Breast epithelium (tissue), 4 donors: ENCODE data around the gene MYO1D. TPM values are rescaled to one million over a fixed set of nuclear protein-coding genes. Genes with fewer than 3 reads are reported as not detected.

ENCODE experiments used
- DNase-seq, 2 donors: peaks; one replicate each; pipeline ENCODE4 v3.0.0-alpha.2; 2019; ENCODE audit warnings: low spot score in 2 of 2
- H3K27ac ChIP-seq, 2 donors: fragments of 200-600 bp; sonication (generic) in 1 of 2; one replicate each; pipeline ENCODE4 v1.5.1; 2016 to 2019; ENCODE audit warnings: mild to moderate bottlenecking in 1 of 2
- H3K27me3 ChIP-seq, 2 donors: fragments of 200-600 bp; sonication (generic) in 1 of 2; one replicate each; pipeline versions ENCODE4 v1.5.1 to v1.6.0; 2017 to 2019; ENCODE audit warnings: control low read depth in 1 of 2, mild to moderate bottlenecking in 1 of 2
- H3K36me3 ChIP-seq: fragments of 200-600 bp; one replicate; pipeline ENCODE4 v1.5.1; 2019
- H3K4me1 ChIP-seq, 2 donors: fragments of 200-600 bp; sonication (generic); one replicate each; pipeline ENCODE4 v1.5.1; 2016 to 2019; ENCODE audit warnings: control low read depth in 1 of 2
- H3K4me3 ChIP-seq, 3 donors: fragments of 200-600 bp; sonication (generic); 1 replicate in 2 of 3; 2 replicates in 1 of 3; pipeline ENCODE4 v1.5.1; 2016 to 2019; ENCODE audit warnings: mild to moderate bottlenecking in 3 of 3, moderate library complexity in 2 of 3
- H3K9me3 ChIP-seq, 2 donors: fragments of 200-600 bp; sonication (generic) in 1 of 2; one replicate each; pipeline ENCODE4 v1.5.1; 2016 to 2019; ENCODE audit warnings: control low read depth in 1 of 2
- POLR2A ChIP-seq: fragments of 450-650 bp; IDR thresholded peaks from one replicate; pipeline ENCODE4 v1.6.1; 2016; ENCODE audit warnings: antibody characterized with exemption, mild to moderate bottlenecking, moderate library complexity
- POLR2AphosphoS5 ChIP-seq, 3 donors: sonication (generic); formaldehyde crosslinking; IDR thresholded peaks; one replicate each; pipeline ENCODE4 v1.6.1; 2017; ENCODE audit warnings: antibody characterized with exemption in 3 of 3
- intact Hi-C: fragments of 100-400 bp; cut with DNase I; formaldehyde crosslinking; loops from one replicate; pipeline ENCODE4 v1.15.1; 2023; ENCODE audit warnings: low total_unique reads
- total RNA-seq, 3 donors: library from RNA; depleted of rRNA; stranded (reverse); fragments of >200 nt; gene quantifications; one replicate each; pipeline ENCODE4 v1.1.0, GENCODE V29; 2016
- TF ChIP-seq, protein P1 (sequence below), 3 donors: fragments of 450-650 bp; IDR thresholded peaks; one replicate each; pipeline ENCODE4 v1.5.1; 2016 to 2017; ENCODE audit warnings: antibody characterized with exemption in 3 of 3, mild to moderate bottlenecking in 3 of 3, moderate library complexity in 3 of 3

The MYO1D gene
- total RNA-seq, 3 donors from 2014 or later: 54.4 to 114 (median 76.7) TPM

DNA sequence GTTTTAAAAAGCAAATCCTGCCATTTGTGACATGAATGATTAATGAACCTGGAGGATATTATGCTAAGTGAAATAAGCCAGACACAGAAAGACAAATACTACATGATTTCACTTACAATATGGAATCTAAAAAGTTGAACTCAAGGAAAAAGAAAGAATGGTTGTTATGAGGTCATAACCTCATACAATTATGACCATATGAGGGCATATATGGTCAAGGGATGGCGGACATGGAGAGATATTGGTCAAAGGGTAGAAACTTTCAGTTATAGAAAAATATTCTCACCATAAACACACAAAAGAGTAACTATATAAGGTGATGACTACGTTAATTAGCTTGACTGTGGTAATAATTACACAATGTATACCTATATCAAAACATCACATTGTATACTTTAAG lies 56.5 kb downstream of the MYO1D start:
- intact Hi-C loops: no loop called here
- Histone ChIP-seq H3K27me3 (no peaks in the 10 kb centered on the region), H3K4me3 (no peak overlapping the region), H3K27ac (no peak overlapping the region), H3K4me1 (no peaks in the 10 kb centered on the region), H3K9me3 (no peaks in the 10 kb centered on the region), H3K36me3 (no peaks in the 10 kb centered on the region)
- no peak for DNase-seq
- no peak for TF ChIP-seq POLR2A

DNA sequence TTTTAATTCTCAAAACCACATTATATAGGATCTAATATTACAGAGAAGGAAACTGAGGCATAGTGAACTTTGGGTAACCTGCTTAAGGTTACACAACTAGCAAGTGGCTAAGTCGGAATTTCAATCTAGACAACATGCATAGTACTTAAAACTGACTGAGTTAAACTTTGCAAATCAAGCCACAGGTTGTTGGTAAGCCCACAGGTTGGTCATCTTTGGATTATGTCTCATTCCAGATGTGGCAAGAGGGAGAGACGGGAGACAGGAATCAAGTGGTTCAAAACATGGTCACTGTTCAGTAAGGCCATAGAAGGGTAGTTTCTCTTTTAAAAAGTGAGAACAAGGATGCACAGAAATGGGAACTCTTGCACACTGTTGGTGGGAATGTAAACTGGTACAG lies 57.1 kb downstream of the MYO1D start:
- DNase-seq: no peak
- Histone ChIP-seq H3K27me3 (no peaks in the 10 kb centered on the region), H3K9me3 (no peaks in the 10 kb centered on the region), H3K36me3 (no peaks in the 10 kb centered on the region), H3K4me1 (no peaks in the 10 kb centered on the region), H3K27ac (no peak overlapping the region), H3K4me3 (no peak overlapping the region)
- intact Hi-C loops: no loop called here
- TF ChIP-seq POLR2A: no peak
- no peak for TF ChIP-seq POLR2AphosphoS5 (IDR thresholded peaks at IDR 0.05)
- TF ChIP-seq, protein P1, sequence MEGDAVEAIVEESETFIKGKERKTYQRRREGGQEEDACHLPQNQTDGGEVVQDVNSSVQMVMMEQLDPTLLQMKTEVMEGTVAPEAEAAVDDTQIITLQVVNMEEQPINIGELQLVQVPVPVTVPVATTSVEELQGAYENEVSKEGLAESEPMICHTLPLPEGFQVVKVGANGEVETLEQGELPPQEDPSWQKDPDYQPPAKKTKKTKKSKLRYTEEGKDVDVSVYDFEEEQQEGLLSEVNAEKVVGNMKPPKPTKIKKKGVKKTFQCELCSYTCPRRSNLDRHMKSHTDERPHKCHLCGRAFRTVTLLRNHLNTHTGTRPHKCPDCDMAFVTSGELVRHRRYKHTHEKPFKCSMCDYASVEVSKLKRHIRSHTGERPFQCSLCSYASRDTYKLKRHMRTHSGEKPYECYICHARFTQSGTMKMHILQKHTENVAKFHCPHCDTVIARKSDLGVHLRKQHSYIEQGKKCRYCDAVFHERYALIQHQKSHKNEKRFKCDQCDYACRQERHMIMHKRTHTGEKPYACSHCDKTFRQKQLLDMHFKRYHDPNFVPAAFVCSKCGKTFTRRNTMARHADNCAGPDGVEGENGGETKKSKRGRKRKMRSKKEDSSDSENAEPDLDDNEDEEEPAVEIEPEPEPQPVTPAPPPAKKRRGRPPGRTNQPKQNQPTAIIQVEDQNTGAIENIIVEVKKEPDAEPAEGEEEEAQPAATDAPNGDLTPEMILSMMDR (IDR thresholded peaks at IDR 0.05): no peak

DNA sequence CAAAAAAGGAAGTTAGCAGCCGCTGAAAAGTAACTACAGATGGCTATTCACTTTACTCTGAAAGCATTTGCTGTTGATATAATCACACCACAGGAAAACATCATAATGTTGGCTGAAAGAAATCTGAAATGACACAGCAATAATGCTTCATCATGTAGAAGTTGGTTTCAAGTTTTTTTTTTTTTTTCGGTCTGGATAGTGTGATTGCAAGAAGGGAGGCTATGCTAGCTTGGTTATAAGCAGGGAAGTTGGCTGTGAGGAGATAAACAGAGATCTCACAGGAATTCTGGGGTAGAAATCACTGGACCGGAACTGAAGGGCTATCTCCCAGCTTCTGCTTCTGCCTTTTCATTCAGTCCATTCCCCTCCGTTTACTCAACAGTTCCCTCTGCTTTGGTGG lies 57.9 kb downstream of the MYO1D start:
- no peak overlapping the region for H3K4me3 ChIP-seq
- H3K9me3 ChIP-seq: no peaks in the 10 kb centered on the region
- H3K27me3 ChIP-seq: no peaks in the 10 kb centered on the region
- no peaks in the 10 kb centered on the region for H3K36me3 ChIP-seq
- intact Hi-C loops: no loop called here
- TF ChIP-seq, protein P1 (IDR thresholded peaks at IDR 0.05): no peak
- TF ChIP-seq POLR2A: no peak
- TF ChIP-seq POLR2AphosphoS5 (IDR thresholded peaks at IDR 0.05): no peak
- DNase-seq: no peak
- H3K4me1 ChIP-seq: no peaks in the 10 kb centered on the region
- H3K27ac ChIP-seq: peak overlapping the region; percentile 4 to 64

DNA sequence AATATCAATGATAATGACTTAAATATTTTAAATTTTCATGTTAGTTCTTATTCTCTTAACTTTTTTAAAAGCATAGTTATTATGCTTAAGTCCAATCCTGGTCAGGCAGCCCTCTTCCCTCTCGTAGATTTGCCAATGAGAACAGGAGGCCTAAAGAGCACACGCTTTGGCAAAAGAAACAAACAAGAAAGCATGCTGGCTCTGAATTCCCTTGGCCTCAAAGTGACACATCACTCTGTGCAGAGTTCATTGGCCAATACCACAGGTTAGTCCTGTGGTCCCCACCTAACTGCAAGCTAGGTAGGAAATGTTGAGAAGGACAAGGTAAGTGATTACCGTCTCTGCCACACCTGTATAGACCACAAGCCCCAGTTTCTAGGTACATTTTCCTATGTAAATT lies 61.5 kb downstream of the MYO1D start:
- intact Hi-C loops: no loop called here
- Histone ChIP-seq H3K27me3 (no peaks in the 10 kb centered on the region), H3K36me3 (no peaks in the 10 kb centered on the region), H3K4me3 (no peak overlapping the region), H3K9me3 (no peaks in the 10 kb centered on the region), H3K27ac (no peak overlapping the region), H3K4me1 (no peaks in the 10 kb centered on the region)
- no peak for DNase-seq
- TF ChIP-seq POLR2A: no peak
- TF ChIP-seq, protein P1 (IDR thresholded peaks at IDR 0.05): no peak
- no peak for TF ChIP-seq POLR2AphosphoS5 (IDR thresholded peaks at IDR 0.05)

DNA sequence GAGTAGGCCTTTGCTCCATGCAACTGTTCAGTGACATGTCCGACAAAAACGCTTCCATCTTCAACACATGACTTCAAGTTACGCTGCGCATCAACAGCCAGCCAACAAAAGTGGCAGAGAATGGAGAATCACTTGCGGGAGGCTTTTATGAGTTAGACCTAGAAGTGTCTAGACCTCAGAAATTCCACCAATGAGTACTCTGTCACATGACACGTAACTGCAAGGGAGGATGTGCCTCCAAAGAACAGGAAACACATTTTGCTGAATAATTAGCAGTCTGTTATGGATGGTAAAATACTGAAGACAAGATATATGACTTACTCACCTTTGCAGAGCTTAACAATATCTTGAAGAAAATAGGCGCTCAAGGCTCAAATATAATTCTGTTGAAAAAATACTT lies 62.1 kb downstream of the MYO1D start:
- no peaks in the 10 kb centered on the region for H3K9me3 ChIP-seq
- intact Hi-C loops: no loop called here
- H3K4me3 ChIP-seq: no peak overlapping the region
- no peaks in the 10 kb centered on the region for H3K36me3 ChIP-seq
- no peaks in the 10 kb centered on the region for H3K4me1 ChIP-seq
- no peak overlapping the region for H3K27ac ChIP-seq
- TF ChIP-seq POLR2AphosphoS5 (IDR thresholded peaks at IDR 0.05): no peak
- no peaks in the 10 kb centered on the region for H3K27me3 ChIP-seq
- no peak for DNase-seq

DNA sequence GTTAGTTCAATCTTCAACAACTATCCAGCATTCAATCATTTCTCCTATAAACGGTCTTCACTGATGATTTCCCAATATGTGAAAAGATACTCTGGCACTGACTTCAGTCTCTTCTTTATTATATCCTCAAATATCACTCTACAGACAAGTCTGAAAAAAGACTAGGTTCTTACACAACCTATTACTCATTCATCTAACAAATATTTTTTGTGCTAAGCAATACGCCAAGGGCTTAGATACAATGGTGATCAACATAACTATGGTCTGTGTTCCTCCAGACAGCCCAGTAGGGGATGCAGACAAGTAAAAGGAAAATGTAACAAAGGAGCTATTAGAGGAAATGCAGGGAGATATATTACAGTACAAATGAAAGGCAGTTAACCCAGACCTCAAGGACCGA lies 63.9 kb downstream of the MYO1D start:
- intact Hi-C loops: no loop called here
- no peak overlapping the region for H3K27ac ChIP-seq
- no peak for DNase-seq
- H3K9me3 ChIP-seq: no peaks in the 10 kb centered on the region
- TF ChIP-seq POLR2A (no peak), POLR2AphosphoS5 (IDR thresholded peaks at IDR 0.05) (no peak)
- TF ChIP-seq, protein P1 (IDR thresholded peaks at IDR 0.05): no peak
- H3K4me1 ChIP-seq: no peaks in the 10 kb centered on the region
- H3K36me3 ChIP-seq: no peaks in the 10 kb centered on the region
- no peak overlapping the region for H3K4me3 ChIP-seq
- H3K27me3 ChIP-seq: no peaks in the 10 kb centered on the region
